NCI-H526 (cell line): ENCODE results near the gene SLC9A3.
A peak's percentile ranks its signal among the peaks of the same experiment; 100 is the strongest.

Experiments used
- DNase-seq, 2 experiments: peaks; one replicate each; lab custom pipeline; 2025; lab: John Stamatoyannopoulos, UW

Gene SLC9A3

GRCh38 chr5:458547-459353 is 65.5 kb downstream of the SLC9A3 start:
- no peak for DNase-seq

GRCh38 chr5:457195-457961 is 66.9 kb downstream of the SLC9A3 start:
- no peak for DNase-seq

- no peak for DNase-seq
Measured at GRCh38 chr5:456351-457194, 67.7 kb downstream of the SLC9A3 start.

- no peak for DNase-seq
Measured at GRCh38 chr5:455806-456205, 68.4 kb downstream of the SLC9A3 start.

GRCh38 chr5:454936-455335 is 69.3 kb downstream of the SLC9A3 start:
- DNase-seq = no peak

- DNase-seq = no peak
Measured at GRCh38 chr5:453725-454481, 70.3 kb downstream of the SLC9A3 start.

- no peak for DNase-seq
Measured at GRCh38 chr5:452978-453710, 71.1 kb downstream of the SLC9A3 start.

- no peak for DNase-seq
Measured at GRCh38 chr5:451587-452458, 72.4 kb downstream of the SLC9A3 start.

GRCh38 chr5:449151-449550 is 75.1 kb downstream of the SLC9A3 start:
- no peak for DNase-seq

- no peak for DNase-seq
Measured at GRCh38 chr5:448766-449090, 75.5 kb downstream of the SLC9A3 start.

GRCh38 chr5:448061-448765 is 76.0 kb downstream of the SLC9A3 start:
- DNase-seq = no peak

- no peak for DNase-seq
Measured at GRCh38 chr5:447501-447900, 76.7 kb downstream of the SLC9A3 start.

- DNase-seq = peak in 1 of 2 experiments; percentile 45
Measured at GRCh38 chr5:446883-447263, 77.4 kb downstream of the SLC9A3 start.

GRCh38 chr5:446066-446882 is 78.0 kb downstream of the SLC9A3 start:
- no peak for DNase-seq

- DNase-seq = no peak
Measured at GRCh38 chr5:445591-445990, 78.7 kb downstream of the SLC9A3 start.

- no peak for DNase-seq
Measured at GRCh38 chr5:444226-444625, 80.0 kb downstream of the SLC9A3 start.

- no peak for DNase-seq
Measured at GRCh38 chr5:443239-444151, 80.8 kb downstream of the SLC9A3 start.
